Glutamatergic neuron (in vitro differentiated cells): Measurements from ENCODE around the gene JUP. TPM values are rescaled to one million over a fixed set of nuclear protein-coding genes. Genes with fewer than 3 reads are reported as not detected.

Experiments used
- DNase-seq: peaks from one replicate; pipeline ENCODE4 v3.0.0; 2022
- H3K27ac Mint-ChIP-seq: one replicate; pipeline ENCODE4 v1.8.0; 2020; ENCODE audit warnings: mild to moderate bottlenecking, mixed read lengths, inconsistent platforms; ENCODE audit not compliant: unreplicated experiment
- H3K27me3 Mint-ChIP-seq: one replicate; pipeline ENCODE4 v1.8.0; 2020; ENCODE audit warnings: mild to moderate bottlenecking, moderate library complexity, mixed read lengths, inconsistent platforms; ENCODE audit not compliant: unreplicated experiment
- H3K36me3 Mint-ChIP-seq: one replicate; pipeline ENCODE4 v1.8.0; 2020; ENCODE audit warnings: mild to moderate bottlenecking, mixed read lengths, inconsistent platforms; ENCODE audit not compliant: unreplicated experiment
- H3K4me1 Mint-ChIP-seq: one replicate; pipeline ENCODE4 v1.8.0; 2020; ENCODE audit warnings: mild to moderate bottlenecking, low read depth, mixed read lengths, inconsistent platforms; ENCODE audit not compliant: unreplicated experiment
- H3K4me3 Mint-ChIP-seq: one replicate; pipeline ENCODE4 v1.8.0; 2020; ENCODE audit warnings: mild to moderate bottlenecking, mixed read lengths, inconsistent platforms; ENCODE audit not compliant: unreplicated experiment
- H3K9me3 Mint-ChIP-seq: one replicate; pipeline ENCODE4 v1.8.0; 2020; ENCODE audit warnings: mild to moderate bottlenecking, moderate library complexity, mixed read lengths, inconsistent platforms; ENCODE audit not compliant: unreplicated experiment
- CTCF ChIP-seq: fragments of 200-600 bp; sonication (generic); IDR thresholded peaks from one replicate; pipeline ENCODE4 v1.5.0; 2021; ENCODE audit not compliant: partially characterized antibody, unreplicated experiment
- total RNA-seq: library from RNA; stranded (reverse); fragmentation: NEBNext Ultra II Directional; extraction: Animal tissue kit (Norgen Biotek cat#: 25700); gene quantifications from one replicate; pipeline ENCODE4 v1.2.1, GENCODE V29; 2021; ENCODE audit not compliant: unreplicated experiment

JUP gene
- total RNA-seq, 1 donor from 2014 or later, result 252 TPM

GRCh38 chr17:41793784-41794539, 7.5 kb upstream of the JUP start:
- Mint-ChIP-seq H3K27me3 (peaks cover 6% of the 10 kb centered on the region), H3K27ac (no peak overlapping the region), H3K9me3 (peaks cover 11% of the 10 kb centered on the region), H3K36me3 (no peaks in the 10 kb centered on the region), H3K4me1 (peaks cover 6% of the 10 kb centered on the region), H3K4me3 (peak overlapping the region; percentile 25)
- TF ChIP-seq CTCF, result no peak
- no peak for DNase-seq

GRCh38 chr17:41792845-41793783, 6.6 kb upstream of the JUP start:
- no peak overlapping the region for H3K27ac Mint-ChIP-seq
- TF ChIP-seq CTCF, result no peak
- H3K4me1 Mint-ChIP-seq, result peaks cover 6% of the 10 kb centered on the region
- H3K36me3 Mint-ChIP-seq, result no peaks in the 10 kb centered on the region
- DNase-seq, result no peak
- peaks cover 11% of the 10 kb centered on the region for H3K9me3 Mint-ChIP-seq
- H3K4me3 Mint-ChIP-seq, result peak overlapping the region; percentile 39
- H3K27me3 Mint-ChIP-seq, result peaks cover 7% of the 10 kb centered on the region

- peaks cover 15% of the 10 kb centered on the region for H3K27me3 Mint-ChIP-seq
- peaks cover 9% of the 10 kb centered on the region for H3K4me1 Mint-ChIP-seq
- peaks cover 19% of the 10 kb centered on the region for H3K9me3 Mint-ChIP-seq
- no peak for DNase-seq
- TF ChIP-seq CTCF, result no peak
- H3K36me3 Mint-ChIP-seq, result no peaks in the 10 kb centered on the region
- H3K27ac Mint-ChIP-seq, result peak overlapping the region; percentile 38
- H3K4me3 Mint-ChIP-seq, result peak overlapping the region; percentile 77
Measured at GRCh38 chr17:41787021-41787418, 509 bp upstream of the JUP start.

GRCh38 chr17:41785859-41786226, 668 bp downstream of the JUP start:
- H3K27me3 Mint-ChIP-seq, result peaks cover 18% of the 10 kb centered on the region
- peaks cover 17% of the 10 kb centered on the region for H3K4me1 Mint-ChIP-seq
- peaks cover 26% of the 10 kb centered on the region for H3K9me3 Mint-ChIP-seq
- peak; percentile 40 for DNase-seq
- no peaks in the 10 kb centered on the region for H3K36me3 Mint-ChIP-seq
- peak overlapping the region; percentile 88 for H3K27ac Mint-ChIP-seq
- no peak for TF ChIP-seq CTCF
- peak overlapping the region; percentile 94 for H3K4me3 Mint-ChIP-seq
